Measurements from ENCODE around the gene SIRT7.
"Not testable (repeated sequence)": the region's sequence is repeated elsewhere in the genome, so short reads cannot be mapped to it uniquely, and the experiment has no call there.

Gene SIRT7

GRCh38 chr17:81918832-81919545 is 1.0 kb upstream of the SIRT7 start:
- no peak for DNase-seq

- not testable (repeated sequence) for DNase-seq
Measured at GRCh38 chr17:81918333-81918669, 325 bp upstream of the SIRT7 start.

DNA sequence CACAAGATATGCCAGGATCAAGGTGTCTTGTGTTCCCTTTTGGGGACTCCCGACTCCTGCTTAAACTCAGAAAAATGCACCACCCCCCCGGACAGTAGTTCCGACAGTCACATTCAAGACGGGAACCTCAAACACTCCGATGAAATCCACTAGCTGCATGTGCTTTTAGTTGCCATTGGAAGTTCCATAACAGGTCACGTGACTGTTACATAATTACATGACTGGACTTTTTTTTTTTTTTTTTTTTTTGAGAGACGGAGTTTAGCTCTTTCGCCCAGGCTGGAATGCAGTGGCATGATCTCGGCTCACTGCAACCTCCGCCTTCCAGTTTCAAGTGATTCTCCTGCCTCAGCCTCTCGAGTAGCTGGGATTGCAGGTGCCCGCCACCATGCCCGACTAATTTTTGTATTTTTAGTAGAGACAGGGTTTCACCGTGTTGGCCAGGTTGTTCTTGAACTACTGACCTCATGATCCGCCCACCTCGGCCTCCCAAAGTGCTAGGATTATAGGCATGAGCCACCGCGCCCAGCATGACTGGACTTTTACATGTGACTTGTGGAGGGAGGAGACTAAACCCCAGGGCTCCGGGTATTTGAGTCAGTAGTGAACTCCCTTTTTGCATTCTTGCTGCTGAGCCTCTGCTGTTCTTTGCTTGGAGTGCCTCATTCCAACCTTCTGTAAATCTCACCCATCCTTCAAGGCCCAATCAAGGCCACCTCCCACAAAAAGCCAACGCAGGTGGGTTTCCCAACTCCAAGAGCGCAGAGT is 1.6 kb downstream of the SIRT7 start:
- no peak for DNase-seq

DNA sequence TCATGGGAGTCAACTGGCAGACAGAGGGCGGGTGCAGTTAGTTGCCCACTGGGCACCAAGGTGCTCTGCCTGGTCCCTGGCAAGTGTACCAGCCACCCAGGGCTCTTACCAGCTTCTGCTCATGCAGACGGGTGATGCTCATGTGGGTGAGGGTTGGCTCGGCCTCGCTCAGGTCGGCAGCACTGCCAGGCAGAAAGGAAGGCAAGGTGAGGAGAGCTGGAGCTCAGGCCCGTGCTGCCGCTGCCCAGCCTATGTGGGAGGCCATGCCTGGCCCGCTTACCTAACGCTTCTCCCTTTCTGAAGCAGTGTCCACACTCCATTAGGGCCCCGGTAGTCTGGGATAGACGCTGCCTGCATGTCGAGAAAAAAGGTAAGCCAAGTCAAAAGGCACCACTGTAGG is 2.6 kb downstream of the SIRT7 start:
- no peak for DNase-seq

- DNase-seq, result no peak
Measured at GRCh38 chr17:81914103-81914850, 3.7 kb downstream of the SIRT7 start.

- DNase-seq, result no peak
Measured at GRCh38 chr17:81913394-81914102, 4.4 kb downstream of the SIRT7 start.

GRCh38 chr17:81912441-81913309 is 5.3 kb downstream of the SIRT7 start:
- no peak for DNase-seq

- no peak for DNase-seq
Measured at GRCh38 chr17:81911969-81912368, 6.0 kb downstream of the SIRT7 start.

DNA sequence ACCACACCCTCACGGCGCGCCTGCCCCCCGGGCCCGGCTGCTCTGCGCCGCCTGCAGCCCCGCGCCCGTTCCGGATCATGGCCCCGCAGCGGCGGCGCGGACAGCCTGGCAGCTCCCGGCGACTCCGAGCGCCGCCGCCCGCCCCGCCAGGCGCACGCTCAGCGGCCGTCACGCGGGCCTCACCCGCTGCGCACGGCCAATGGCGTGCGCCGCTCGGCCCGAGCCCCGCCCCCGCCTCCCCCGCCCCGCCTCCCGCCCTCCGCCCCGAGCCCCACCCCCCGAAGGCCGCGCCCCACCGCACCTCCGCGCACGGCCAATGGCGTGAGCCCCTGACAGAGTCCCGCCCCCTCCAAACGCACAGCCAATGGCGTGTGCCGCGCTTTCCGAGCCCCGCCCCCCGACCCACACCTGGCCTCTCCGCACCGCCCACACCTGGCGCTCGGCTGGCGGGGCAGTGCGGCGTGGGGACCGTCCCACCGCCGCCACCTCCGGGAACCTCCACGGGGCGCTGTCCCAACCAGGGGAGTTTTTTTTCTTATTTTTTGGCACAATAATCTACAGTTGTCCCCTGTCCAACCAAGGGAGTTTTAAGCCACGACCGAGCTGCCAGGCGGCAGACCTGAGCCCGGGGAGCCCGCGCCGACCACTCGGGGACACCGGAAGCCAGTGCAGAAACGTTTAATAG is 6.6 kb downstream of the SIRT7 start, which contains the start of gene PCYT2:
PCYT2 (minus strand) TSS at position 123 of the 685 bp plus-strand sequence; CDS start at position 79, 44 bp downstream.
- DNase-seq, result peak; percentile 91

- DNase-seq, result no peak
Measured at GRCh38 chr17:81910840-81911276, 7.1 kb downstream of the SIRT7 start.

DNA sequence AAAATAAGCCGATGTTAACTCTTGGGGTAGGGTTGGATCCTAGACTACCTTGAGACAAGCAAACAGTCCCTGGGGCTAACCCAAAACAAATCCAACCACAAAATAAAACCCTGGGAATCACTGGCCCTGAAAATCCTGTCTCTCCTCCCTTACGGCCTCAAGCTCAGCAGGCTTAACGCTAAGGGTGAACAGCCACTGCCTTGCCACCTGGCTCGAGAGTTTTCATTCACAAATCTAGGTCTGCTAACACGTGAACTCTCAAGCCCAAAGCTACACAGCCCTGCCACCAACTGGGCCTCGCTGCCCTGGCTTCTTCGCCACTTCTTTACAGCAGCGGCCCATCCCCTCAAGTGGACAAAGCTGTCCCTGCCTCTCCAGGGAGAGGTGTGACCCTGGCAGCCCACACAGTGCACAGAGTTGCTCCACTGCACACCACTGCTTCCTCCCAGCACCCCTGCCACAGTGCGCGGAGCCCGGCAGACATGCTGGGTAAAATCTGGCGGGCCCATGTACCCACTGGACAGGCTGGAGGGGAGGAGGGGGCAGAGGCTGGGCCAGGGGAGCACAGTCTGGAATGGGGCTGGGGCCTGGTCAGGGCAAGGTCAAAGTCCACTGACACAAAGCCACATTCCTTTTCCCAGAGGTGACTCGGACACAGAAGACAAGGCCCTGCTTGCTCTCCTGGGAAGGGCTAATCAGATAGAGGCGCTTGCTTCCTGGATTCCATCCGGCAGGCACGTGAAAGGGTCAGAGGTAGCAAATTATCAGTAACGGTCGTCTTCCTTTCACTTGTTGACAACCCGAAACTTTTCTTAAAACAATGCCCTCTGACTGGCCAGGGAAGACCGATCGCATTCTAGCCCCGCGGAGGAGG is 7.8 kb downstream of the SIRT7 start:
- no peak for DNase-seq

- no peak for DNase-seq
Measured at GRCh38 chr17:81909231-81909630, 8.7 kb downstream of the SIRT7 start.

- DNase-seq, result no peak
Measured at GRCh38 chr17:81908793-81909192, 9.2 kb downstream of the SIRT7 start.

GRCh38 chr17:81907219-81908145 is 10.5 kb downstream of the SIRT7 start:
- DNase-seq, result no peak

DNA sequence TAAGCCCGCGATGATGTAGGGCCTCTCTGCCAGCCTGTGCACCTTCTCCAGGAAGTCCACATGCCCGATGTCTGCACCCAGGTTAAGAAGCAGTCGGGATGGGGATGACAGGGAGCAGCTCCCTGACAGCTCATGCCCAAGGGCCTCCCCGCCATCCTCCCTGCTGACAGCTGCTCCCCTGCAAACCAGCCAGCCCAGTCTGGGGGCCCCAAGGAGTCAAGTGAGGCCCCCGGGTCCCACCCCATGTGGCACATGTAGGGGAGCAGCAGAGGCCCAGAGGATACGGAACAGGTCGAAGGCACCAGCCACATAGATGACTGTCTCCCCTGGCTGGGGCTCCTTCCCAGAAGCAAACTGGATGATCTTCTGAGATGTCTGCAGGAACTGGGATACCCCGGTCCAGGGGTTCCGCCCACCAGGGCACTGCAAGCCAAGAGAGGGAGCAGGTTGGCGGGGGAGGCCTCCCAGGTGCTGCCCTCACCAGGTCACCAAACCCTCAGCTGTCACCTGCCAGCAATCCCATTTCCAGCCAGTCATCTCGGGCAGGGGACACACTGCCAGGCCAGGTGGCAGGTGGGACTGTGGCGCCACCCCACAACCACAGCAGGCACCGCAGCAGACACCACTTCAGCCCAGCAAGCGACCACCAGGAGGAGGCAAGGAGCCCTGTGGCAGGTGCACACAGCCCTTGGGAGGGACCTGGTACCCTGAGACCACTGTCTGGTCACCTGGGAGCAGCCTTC is 11.3 kb downstream of the SIRT7 start:
- no peak for DNase-seq

- DNase-seq, result no peak
Measured at GRCh38 chr17:81905993-81906392, 12.0 kb downstream of the SIRT7 start.

DNA sequence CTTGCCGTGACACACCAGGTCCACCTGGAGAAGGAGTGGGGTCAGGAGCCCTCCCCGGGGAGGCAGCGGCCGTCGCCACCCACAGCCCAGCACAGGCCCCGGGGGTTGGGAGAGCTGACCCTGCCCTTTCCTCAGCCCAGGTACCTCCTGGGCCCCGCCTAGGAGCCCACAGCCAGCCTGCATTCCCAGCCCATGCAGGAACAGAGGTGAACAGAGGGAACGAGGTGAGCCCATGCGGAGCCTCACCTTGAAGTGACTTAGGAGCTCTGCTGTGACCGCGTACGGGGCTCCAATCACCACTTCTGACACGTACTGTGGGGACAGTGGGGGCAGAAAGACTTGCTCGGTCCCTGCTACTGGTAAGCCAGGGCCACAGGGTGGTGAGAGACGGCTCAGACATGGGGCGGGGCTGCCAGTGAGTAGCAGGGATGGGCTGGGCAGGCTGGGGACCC is 12.5 kb downstream of the SIRT7 start:
- DNase-seq, result no peak
